Upper lobe of left lung (tissue), 6 donors: Measurements from ENCODE around the gene POPDC3. TPM values are rescaled to one million over a fixed set of nuclear protein-coding genes. Genes with fewer than 3 reads are reported as not detected.
"Not testable (repeated sequence)": the region's sequence is repeated elsewhere in the genome, so short reads cannot be mapped to it uniquely, and the experiment has no call there.

Experiments
- ATAC-seq, 2 donors: fragments of 200-7000 bp; cut with Tn5 transposase; one replicate each; pipeline ENCODE4 v1.9.1; 2022; ENCODE audit warnings: mild to moderate bottlenecking in 2 of 2, moderate library complexity in 2 of 2; ENCODE audit not compliant: low FRiP score in 2 of 2
- DNase-seq, 2 donors: peaks; one replicate each; pipeline ENCODE4 v3.0.0-alpha.2; 2019 to 2020
- H3K27ac ChIP-seq, 4 donors: fragments of 200-600 bp; sonication (generic); one replicate each; pipeline ENCODE4 v1.5.1; 2016 to 2019
- H3K27me3 ChIP-seq, 4 donors: fragments of 200-600 bp; sonication (generic); one replicate each; pipeline ENCODE4 v1.5.1; 2017 to 2019
- H3K36me3 ChIP-seq, 4 donors: fragments of 200-600 bp; sonication (generic); one replicate each; pipeline ENCODE4 v1.5.1; 2016 to 2019
- H3K4me1 ChIP-seq, 4 donors: fragments of 200-600 bp; sonication (generic); one replicate each; pipeline ENCODE4 v1.5.1; 2018 to 2019
- H3K4me3 ChIP-seq, 4 donors: fragments of 200-600 bp; sonication (generic); one replicate each; pipeline ENCODE4 v1.5.1; 2017 to 2019; ENCODE audit warnings: mild to moderate bottlenecking in 2 of 4, moderate library complexity in 1 of 4
- H3K9me3 ChIP-seq, 4 donors: fragments of 200-600 bp; sonication (generic); one replicate each; pipeline ENCODE4 v1.5.1; 2018 to 2019
- EP300 ChIP-seq, 4 donors: sonication (generic); formaldehyde crosslinking; IDR thresholded peaks; one replicate each; pipeline ENCODE4 v1.5.1; 2017; ENCODE audit warnings: antibody characterized with exemption in 4 of 4, control low read depth in 2 of 4
- POLR2A ChIP-seq, 4 donors: fragments of 450-650 bp; IDR thresholded peaks; one replicate each; pipeline ENCODE4 v1.5.1; 2016 to 2017; ENCODE audit warnings: antibody characterized with exemption in 4 of 4, mild to moderate bottlenecking in 2 of 4
- POLR2AphosphoS5 ChIP-seq, 2 donors: sonication (generic); formaldehyde crosslinking; IDR thresholded peaks; one replicate each; pipeline ENCODE4 v1.5.1; 2017; ENCODE audit warnings: antibody characterized with exemption in 2 of 2
- WGBS, 2 donors: methylation state at CpG; one replicate each; pipeline ENCODE4 v1.1.5; 2017 to 2018; 5-methylcytosine and 5-hydroxymethylcytosine counted together
- total RNA-seq, 6 donors: library from RNA; depleted of rRNA in 4 of 6; stranded (reverse); fragments of >200 nt in 4 of 6; gene quantifications; one replicate each; pipeline versions ENCODE4 v1.1.0 to v1.2.1, GENCODE V29; 2016 to 2021
- TF ChIP-seq, protein P1 (sequence below), 6 experiments: fragments of 450-650 bp in 4 of 6; fragments of 200-600 bp in 2 of 6; sonication (generic) in 2 of 6; IDR thresholded peaks; one replicate each; pipeline ENCODE4 v1.5.1; 2016 to 2019; ENCODE audit warnings: antibody characterized with exemption in 6 of 6
- donor health status: DM: no; HTN: no; CAD: no; lungs with moderate emphysema.
- donor health status: DM: no; HTN: yes; CAD: no; lungs with severe emphysema.

The POPDC3 gene
- 1 to 10 TPM in 1 of 6 donors, under 1 TPM in 2, not detected in 3; 0.34 to 6.8 (median 0.57) TPM for total RNA-seq

DNA sequence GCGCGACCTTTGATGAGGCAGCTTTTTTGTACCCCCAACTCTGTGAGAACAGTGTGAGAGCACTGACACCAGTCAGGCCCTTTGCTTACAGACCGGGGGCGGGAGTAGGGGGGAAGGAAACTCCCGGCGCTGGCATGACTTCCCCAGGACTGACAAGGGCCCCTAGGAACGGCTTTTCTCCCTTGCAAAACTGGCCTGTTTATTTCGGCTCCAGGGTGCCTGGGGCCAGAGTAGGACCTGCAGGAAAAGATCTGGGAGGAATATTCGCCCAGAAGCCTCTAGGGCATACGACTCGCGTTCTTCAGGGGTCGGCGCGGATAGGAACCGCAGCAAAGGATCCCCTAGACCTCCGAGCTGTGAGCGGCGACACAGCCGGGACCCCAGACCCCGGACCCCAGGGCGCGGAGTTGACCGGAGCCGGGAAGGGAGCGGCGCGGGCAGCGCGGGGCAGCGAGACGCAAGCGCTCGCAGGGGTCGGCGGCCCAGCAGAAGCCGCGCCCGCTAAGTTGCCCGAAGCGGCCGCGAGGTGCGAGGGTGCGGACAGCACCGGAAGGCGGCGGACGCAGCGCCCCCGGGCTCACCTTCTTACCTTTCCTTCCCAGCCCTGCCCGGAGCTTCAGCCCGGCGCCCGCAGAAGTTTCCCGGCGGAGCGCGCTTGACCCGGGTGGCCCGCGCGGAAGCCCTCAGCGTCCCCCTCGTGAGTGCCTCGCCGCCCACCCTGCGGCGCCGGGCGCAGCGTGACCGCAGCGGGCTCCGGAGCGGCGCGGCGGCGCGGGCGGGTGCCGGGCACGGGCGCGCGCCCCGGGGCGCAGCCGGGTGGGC is at the start of gene POPDC3:
Gene POPDC3 (minus strand): TSS at position 771 of the 822 bp plus-strand sequence. CDS start 18,105 bp downstream, outside the sequence.
- peak within 1 kb of the TSS in 1 of 4 donors; percentile 28 for H3K27ac ChIP-seq
- H3K27me3 ChIP-seq: peaks cover 0 to 11% (median 4%) of the 10 kb centered on the region in 4 donors
- no peaks in the 10 kb centered on the region for H3K9me3 ChIP-seq
- TF ChIP-seq POLR2A (IDR thresholded peaks at IDR 0.05): no peak
- TF ChIP-seq, protein P1, sequence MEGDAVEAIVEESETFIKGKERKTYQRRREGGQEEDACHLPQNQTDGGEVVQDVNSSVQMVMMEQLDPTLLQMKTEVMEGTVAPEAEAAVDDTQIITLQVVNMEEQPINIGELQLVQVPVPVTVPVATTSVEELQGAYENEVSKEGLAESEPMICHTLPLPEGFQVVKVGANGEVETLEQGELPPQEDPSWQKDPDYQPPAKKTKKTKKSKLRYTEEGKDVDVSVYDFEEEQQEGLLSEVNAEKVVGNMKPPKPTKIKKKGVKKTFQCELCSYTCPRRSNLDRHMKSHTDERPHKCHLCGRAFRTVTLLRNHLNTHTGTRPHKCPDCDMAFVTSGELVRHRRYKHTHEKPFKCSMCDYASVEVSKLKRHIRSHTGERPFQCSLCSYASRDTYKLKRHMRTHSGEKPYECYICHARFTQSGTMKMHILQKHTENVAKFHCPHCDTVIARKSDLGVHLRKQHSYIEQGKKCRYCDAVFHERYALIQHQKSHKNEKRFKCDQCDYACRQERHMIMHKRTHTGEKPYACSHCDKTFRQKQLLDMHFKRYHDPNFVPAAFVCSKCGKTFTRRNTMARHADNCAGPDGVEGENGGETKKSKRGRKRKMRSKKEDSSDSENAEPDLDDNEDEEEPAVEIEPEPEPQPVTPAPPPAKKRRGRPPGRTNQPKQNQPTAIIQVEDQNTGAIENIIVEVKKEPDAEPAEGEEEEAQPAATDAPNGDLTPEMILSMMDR (IDR thresholded peaks at IDR 0.05): peak in 1 of 6 experiments; percentile 26
- no peaks in the 10 kb centered on the region for H3K36me3 ChIP-seq
- ATAC-seq (peak in 1 of 2 donors; percentile 61), DNase-seq (peak in 1 of 2 donors; percentile 82)
- 5 to 76% methylated on average over 2 to 49 of the region's 90 CpGs for WGBS, 2 donors
- peaks cover 5 to 13% (median 8%) of the 10 kb centered on the region in 4 donors for H3K4me1 ChIP-seq
- peak within 1 kb of the TSS; percentile 18 to 55 (median 48) for H3K4me3 ChIP-seq

- no peak overlapping the region for H3K27ac ChIP-seq
- no peaks in the 10 kb centered on the region for H3K36me3 ChIP-seq
- no peaks in the 10 kb centered on the region for H3K9me3 ChIP-seq
- no peak overlapping the region for H3K4me3 ChIP-seq
- H3K27me3 ChIP-seq: no peaks in the 10 kb centered on the region
- DNase-seq: no peak
- WGBS, 2 donors: 73 to 75% methylated on average over 3 of the region's 3 CpGs
- TF ChIP-seq EP300 (IDR thresholded peaks at IDR 0.05) (no peak), POLR2A (IDR thresholded peaks at IDR 0.05) (no peak), POLR2AphosphoS5 (IDR thresholded peaks at IDR 0.05) (no peak)
- TF ChIP-seq, protein P1 (IDR thresholded peaks at IDR 0.05): no peak
- ATAC-seq: no peak
- H3K4me1 ChIP-seq: no peaks in the 10 kb centered on the region
Measured at GRCh38 chr6:105227295-105227767, 47.5 kb upstream of the POPDC3 start.

DNA sequence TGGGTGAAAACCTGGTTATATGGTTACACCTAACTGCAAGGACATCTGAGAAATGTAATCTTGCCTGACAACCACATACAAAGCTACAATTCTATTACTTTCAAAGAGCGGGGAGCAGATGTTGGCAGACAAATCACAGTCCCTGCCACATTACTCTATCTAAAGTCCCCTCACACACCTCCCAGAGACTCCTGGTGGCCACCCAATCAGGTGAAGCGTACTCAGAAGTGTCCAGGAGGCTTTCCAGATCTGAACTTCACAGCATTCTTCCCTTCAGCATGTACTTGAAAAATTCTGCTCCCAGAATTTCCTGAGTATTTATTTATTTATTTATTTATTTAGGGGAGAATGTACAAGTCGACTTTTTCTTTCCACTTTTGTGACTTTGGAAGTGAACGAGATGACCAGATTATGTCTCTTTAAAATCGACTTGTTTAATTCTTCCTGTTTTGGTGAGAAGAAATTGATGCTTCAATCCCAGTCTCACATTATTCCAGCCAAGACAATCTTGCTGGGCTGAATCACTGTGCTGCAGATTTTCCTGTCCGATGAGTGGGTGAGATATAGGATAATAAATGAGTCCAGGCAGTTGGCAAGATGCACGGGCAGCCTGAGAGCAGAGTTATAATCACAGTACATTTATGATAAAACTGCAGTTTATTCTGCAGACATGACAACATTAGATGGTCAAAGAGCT is 46.9 kb upstream of the POPDC3 start:
- no peak overlapping the region for H3K4me3 ChIP-seq
- H3K36me3 ChIP-seq: no peaks in the 10 kb centered on the region
- DNase-seq: no peak
- H3K9me3 ChIP-seq: no peaks in the 10 kb centered on the region
- H3K4me1 ChIP-seq: no peaks in the 10 kb centered on the region
- ATAC-seq: no peak
- WGBS, 2 donors: 45 to 51% methylated on average over 7 of the region's 7 CpGs
- H3K27ac ChIP-seq: no peak overlapping the region
- TF ChIP-seq, protein P1 (IDR thresholded peaks at IDR 0.05): no peak
- TF ChIP-seq POLR2A (IDR thresholded peaks at IDR 0.05) (no peak), EP300 (IDR thresholded peaks at IDR 0.05) (no peak), POLR2AphosphoS5 (IDR thresholded peaks at IDR 0.05) (no peak)
- H3K27me3 ChIP-seq: no peaks in the 10 kb centered on the region

- Histone ChIP-seq H3K36me3 (no peaks in the 10 kb centered on the region), H3K9me3 (no peaks in the 10 kb centered on the region), H3K4me3 (no peak overlapping the region), H3K27ac (no peak overlapping the region), H3K4me1 (no peaks in the 10 kb centered on the region), H3K27me3 (no peaks in the 10 kb centered on the region)
- WGBS, 2 donors: 87 to 90% methylated on average over 1 of the region's 1 CpG
- no peak for ATAC-seq
- TF ChIP-seq, protein P1 (IDR thresholded peaks at IDR 0.05): no peak
- TF ChIP-seq POLR2AphosphoS5 (IDR thresholded peaks at IDR 0.05) (no peak), POLR2A (IDR thresholded peaks at IDR 0.05) (no peak), EP300 (IDR thresholded peaks at IDR 0.05) (no peak)
- no peak for DNase-seq
Measured at GRCh38 chr6:105223242-105223641, 43.4 kb upstream of the POPDC3 start.

DNA sequence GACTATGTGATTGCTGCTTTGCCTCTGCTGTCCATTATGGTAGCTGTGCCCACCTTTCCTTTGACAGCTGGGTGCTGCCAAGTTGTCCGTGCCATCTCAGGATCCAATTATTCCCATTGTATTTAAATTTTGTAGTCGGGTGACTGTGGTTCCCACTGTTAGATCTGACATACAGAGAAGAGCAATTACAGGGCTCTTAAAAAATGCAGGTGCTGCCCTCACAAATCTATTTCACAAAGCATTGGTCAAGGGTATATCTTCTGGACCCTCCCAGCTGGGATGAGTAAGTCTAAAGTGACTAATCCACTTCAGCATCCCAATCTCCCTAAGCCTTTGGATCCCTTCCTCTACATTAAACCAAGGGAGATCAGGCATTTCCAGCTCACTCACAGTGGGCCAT is 41.4 kb upstream of the POPDC3 start:
- H3K36me3 ChIP-seq, DNase-seq, H3K4me1 ChIP-seq, H3K9me3 ChIP-seq, H3K27me3 ChIP-seq, H3K27ac ChIP-seq, H3K4me3 ChIP-seq, ATAC-seq: not testable (repeated sequence)
- WGBS, 2 donors: 92 to 95% methylated on average over 2 of the region's 2 CpGs
